Sciatic nerve (tissue), 2 donors: Measurements from ENCODE around the gene AARS1. TPM values are rescaled to one million over a fixed set of nuclear protein-coding genes. Genes with fewer than 3 reads are reported as not detected.
"Not testable (repeated sequence)": the region's sequence is repeated elsewhere in the genome, so short reads cannot be mapped to it uniquely, and the experiment has no call there.

Source experiments
- ATAC-seq: fragments of 200-7000 bp; cut with Tn5 transposase; one replicate; pipeline ENCODE4 v1.9.1; 2020; ENCODE audit warnings: mild to moderate bottlenecking, moderate library complexity
- DNase-seq: peaks from one replicate; pipeline ENCODE4 v3.0.0-alpha.2; 2020; ENCODE audit warnings: low spot score
- intact Hi-C: fragments of 100-400 bp; cut with DNase I; formaldehyde crosslinking; loops from one replicate; pipeline ENCODE4 v1.14.2; 2022
- total RNA-seq: library from RNA; stranded (reverse); fragmentation: NEBNext Ultra II Directional; extraction: Animal tissue kit (Norgen Biotek cat#: 25700); gene quantifications from one replicate; pipeline ENCODE4 v1.2.1, GENCODE V29; 2021
- donor health status: DM: no; HTN: no; CAD: no.
- donor health status: DM: no; HTN: no; CAD: no.

The AARS1 gene
- total RNA-seq, 1 donor from 2014 or later, result 73.3 TPM

DNA sequence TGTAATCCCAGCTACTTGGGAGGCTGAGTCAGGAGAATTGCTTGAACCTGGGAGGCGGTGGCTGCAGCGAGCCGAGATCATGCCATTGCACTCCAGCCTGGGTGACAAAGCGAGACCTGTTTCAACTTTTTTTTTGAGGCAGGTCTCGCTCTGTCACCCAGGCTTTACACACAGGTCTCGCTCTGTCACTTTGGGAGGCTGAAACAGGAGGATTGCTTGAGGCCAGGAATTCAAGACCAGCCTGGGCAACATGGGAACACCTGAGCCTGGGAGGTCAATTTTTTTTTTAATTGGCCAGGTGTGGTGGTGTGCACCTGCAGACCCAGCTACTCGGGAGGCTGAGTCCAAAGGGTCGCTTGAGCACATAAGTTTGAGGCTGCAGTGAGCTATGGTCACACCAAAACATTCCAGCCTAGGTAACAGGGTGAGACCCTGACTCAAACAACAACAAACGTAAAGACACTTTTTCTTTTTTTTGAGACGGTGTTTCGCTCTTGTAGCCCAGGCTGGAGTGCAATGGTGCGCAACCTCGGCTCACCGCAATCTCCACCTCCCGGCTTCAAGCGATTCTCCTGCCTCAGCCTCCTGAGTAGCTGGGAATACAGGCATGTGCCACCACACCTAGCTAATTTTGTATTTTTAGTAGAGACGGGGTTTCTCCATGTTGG lies 1.9 kb downstream of the AARS1 start:
- DNase-seq, intact Hi-C loops, ATAC-seq: not testable (repeated sequence)

DNA sequence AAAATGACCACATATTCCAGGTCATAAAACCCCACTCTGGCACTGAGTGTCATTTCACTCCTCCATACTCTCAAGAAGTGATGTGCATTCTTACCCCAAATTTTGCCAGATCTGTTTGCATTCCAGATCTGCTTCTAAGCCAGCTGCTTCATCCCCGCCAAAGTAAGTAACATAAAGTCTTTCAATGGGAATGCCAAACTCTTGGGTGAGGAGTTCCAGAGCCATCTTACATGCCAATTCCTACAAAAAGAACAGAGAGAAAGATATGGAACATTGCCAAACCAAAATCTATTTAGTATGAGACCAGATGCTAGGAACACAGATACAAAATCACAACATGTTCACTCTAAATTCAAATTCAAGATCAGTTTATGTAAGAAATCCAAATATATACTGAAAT lies 12.9 kb downstream of the AARS1 start:
- DNase-seq, result no peak
- ATAC-seq, result no peak
- intact Hi-C loops, result no loop called here

DNA sequence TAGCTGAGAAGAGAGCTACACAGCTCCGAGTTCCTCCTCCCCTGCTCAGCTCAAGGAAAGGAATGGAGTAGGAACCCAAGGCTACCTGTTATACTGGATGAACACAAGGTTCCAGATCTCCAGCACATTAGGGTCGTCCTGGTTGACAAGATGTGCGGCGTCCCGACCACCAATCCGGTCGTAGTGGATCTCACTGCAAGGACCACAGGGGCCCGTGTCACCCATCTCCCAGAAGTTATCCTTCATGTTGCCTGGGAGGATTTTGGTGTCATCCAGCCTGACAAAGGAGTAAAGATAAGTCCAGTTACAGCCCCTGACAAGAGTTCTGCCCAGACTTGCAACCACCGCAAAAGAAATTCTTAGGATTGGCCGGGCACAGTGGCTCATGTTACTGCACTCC lies 17.6 kb downstream of the AARS1 start:
- DNase-seq (no peak), ATAC-seq (no peak)
- intact Hi-C loops, result no loop called here

DNA sequence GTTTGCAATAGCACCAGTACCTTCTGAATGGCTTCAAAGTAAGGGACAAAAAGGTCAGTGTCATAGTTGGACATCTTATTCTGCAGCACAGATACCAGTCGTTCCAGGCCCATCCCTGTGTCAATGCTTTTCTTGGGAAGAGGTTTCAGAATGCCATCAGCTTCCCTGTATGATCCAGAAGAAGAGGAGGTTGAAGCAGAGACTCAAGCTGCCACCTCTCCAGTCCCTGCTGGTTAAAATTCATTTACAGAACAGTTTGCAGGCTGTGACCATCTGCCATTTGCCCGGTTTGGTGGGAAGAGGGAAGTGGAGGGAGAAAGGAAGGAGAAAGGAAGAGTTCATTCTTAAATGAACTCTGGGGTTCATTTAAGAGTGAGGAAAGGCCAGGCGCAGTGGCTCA lies 19.1 kb downstream of the AARS1 start:
- DNase-seq, result no peak
- intact Hi-C loops, result no loop called here
- no peak for ATAC-seq

DNA sequence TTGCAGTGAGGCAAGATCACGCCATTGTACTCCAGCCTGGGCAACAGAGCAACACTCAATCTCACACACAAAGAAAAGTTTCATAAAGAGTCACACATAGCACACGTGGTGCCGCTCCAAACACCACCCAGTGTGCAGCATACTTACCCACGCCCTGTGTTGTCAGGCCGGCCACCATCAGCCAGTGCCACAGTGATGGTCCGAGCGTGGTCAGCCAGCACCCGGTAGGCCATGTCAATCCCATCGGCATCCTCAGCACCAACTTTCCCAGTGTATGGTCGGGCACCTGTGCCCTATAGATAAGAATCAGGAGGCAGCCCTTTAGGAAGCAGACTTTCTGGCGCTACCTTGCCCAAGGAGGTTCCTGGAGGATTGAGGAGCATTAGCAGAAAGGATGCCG lies 19.8 kb downstream of the AARS1 start:
- no peak for ATAC-seq
- intact Hi-C loops, result no loop called here

DNA sequence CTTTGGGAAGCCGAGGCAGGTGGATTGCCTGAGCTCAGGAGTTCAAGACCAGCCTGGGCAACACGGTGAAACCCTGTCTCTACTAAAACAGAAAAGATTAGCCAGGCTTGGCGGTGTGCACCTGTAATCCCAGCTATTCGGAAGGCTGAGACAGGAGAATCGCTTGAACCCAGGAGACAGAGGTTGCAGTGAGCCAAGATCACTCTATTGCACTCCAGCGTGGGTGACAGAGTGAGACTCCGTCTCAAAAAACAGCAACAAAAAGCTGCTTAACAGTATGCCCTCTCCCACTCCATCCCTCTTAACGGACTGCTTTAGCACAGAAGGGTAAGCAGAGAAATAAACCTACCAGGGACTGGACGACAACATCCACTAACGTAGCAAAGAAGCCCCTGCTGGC lies 21.4 kb downstream of the AARS1 start:
- ATAC-seq, intact Hi-C loops, DNase-seq: not testable (repeated sequence)

More for the DNA sequence above, 19.8 kb downstream of the AARS1 start:
- DNase-seq, result no peak

DNA sequence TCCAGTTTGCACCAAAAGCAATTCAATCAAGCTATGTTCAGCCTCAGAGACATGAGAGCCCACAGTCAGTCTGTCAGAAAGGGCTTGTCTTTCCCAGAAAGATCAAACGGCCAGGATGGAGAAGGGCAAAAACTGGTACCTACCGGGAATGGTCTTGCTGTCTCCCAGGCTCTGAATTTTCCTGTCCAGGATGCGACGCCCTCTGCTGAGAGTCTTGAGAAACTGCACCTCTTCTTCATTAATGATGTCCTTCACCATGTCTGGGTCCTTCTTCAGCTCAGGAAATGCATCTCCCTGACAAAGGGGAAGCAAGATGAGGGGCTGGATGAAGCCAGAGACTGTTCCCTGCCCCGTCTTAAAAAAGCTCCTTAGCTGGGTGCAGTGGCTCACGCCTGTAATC lies 21.8 kb downstream of the AARS1 start:
- intact Hi-C loops, result no loop called here
- DNase-seq (peak; percentile 55), ATAC-seq (no peak)

DNA sequence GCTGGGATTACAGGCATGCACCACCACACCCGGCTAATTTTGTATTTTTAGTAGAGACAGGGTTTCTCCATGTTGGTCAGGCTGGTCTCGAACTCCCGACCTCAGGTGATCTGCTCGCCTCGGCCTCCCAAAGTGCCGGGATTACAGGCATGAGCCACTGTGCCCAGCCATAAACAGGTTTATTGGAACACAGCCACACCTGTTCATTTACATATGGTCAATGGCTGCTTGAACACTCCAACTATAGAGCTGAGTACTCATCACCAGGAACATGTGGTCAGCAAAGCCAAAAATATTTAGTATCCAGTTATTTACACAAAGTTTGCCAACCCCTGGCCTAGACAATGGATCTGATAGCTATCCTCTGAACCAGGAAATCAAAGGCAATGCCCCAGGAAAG lies 29.4 kb downstream of the AARS1 start:
- intact Hi-C loops, ATAC-seq, DNase-seq: not testable (repeated sequence)

DNA sequence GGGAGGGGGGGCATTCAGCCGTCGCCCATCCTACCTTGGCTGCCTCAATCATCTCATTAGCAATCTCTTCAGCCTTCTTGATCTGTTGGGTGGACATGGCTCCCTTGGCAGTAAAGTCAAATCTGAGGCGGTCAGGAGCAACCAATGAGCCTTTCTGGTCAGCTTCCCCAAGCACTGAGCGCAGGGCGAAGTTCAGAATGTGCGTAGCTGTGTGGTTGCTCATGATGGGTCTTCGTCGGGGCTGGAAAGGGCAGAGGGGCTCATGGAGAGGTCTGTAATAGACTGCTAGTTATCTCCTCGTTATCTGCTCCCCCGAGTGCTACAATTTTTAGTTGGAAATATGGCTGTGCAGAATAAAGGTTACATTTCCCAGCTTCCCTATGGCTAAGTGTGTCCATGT lies 30.4 kb downstream of the AARS1 start:
- intact Hi-C loops, result no loop called here
- DNase-seq, result no peak

DNA sequence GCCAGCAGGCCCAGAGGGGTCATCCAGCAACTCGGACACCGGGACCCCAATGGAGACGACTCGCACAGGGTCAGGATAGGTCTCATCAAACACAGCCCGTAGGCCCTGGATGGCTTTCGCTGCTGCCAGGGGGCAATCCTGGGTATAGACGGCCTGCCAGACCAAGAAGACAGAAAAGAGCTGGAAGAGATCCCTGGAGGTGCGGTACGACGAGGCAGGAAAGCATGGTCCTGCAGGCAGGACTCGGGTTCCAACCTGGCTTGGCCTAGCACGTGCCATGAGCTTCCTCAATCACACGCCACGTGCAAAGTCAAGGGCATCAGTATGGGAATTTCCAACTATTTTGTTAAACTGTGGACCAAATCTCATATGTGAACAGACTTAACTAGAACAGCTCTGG lies 31.2 kb downstream of the AARS1 start:
- intact Hi-C loops, result no loop called here
- no peak for DNase-seq
- ATAC-seq, result no peak

More for the DNA sequence above, 30.4 kb downstream of the AARS1 start:
- ATAC-seq, result no peak

DNA sequence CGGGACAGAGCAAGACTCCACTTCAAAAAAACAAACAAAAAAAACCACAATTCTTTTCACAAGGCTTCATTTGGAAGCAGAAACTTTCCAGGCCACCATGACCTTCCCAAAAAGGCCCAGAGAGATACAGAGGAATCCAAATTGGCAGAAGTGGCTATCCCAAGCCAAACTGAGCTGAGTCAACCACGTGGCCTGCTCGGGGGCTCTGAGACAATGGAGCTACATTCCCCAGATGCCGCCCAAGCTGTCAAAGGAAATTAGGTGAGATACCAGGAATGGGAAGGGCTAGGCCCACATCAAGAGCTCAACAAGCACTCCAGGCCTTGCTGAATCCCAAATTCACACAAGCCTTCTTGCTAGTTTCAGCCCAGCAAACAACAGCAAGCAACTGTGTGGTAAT lies 31.9 kb downstream of the AARS1 start:
- intact Hi-C loops, result no loop called here

DNA sequence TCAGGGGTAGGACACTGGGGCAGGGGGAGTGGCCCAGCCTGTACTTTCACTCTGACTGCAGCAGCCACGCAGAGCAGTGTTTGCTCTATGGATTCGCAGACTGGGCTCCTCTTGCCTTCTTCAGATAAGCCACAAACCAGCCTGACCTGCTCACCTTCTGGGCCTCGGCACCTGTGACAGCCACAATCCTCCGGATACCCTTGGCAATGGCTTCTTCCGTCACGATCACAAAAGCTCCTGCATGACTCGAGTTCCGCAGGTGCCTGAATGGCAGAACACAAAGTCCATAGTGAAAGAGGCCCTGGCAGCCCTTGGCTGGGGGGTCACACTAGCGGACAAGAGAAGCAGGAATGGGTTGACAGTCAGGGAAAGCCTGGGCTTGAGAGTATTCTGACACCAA lies 33.7 kb downstream of the AARS1 start:
- DNase-seq, result no peak
- intact Hi-C loops, result no loop called here
- no peak for ATAC-seq

More for the DNA sequence above, 31.9 kb downstream of the AARS1 start:
- no peak for DNase-seq
- ATAC-seq, result no peak

DNA sequence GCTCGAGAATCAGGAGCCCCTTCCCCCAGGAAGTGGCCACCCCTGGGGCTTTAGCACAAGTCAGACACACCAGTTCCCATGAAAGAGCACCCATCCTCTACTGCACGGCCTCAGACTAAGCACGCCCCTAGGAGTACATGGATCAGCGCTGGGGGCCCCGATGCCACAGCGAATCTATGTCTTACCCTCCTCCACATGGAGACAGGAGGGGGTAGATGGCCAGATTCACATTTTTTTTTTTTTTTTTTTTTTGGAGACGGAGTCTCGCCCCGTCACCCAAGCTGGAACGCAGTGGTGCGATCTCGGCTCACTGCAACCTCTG lies 34.4 kb downstream of the AARS1 start:
- DNase-seq (no peak), ATAC-seq (no peak)
- intact Hi-C loops, result no loop called here

DNA sequence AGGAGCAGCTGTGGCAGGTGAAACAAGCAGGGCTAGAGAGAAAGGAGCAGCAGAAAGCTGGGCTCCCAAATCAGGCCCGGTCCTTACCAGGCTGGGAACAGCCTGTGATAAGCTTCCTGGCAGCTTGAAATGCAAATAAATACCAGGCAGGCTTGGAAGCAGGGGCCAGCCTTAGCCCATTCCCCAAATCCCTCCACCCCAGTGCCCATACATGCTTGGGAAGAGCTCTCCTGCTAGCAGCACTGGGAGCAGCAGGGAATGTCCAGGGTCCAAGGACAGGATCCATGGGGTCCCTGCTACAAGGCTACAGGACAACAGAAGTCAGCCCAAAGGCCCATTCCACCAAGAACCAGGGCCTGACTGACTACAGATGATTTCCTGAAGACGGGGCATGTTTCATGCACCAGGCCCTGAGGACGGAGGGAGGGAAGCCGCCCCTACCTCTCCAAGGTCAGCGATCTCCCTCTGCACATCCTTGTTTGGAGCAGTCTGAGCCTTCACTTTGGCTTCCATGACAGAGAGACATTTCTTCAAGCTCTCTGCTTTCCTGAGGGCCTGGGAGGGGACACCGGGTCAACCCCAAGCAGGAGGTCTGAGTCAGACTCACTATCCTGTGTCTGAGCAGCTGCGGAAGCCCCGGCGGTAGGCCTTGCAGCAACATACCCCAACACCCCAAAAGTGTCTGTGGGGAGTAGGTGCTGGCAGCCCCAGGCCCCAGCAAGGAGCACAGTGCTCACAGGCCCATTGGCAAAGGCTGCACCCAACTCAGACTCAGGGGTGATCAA lies 34.9 kb downstream of the AARS1 start:
- DNase-seq, result no peak
- ATAC-seq, result no peak
- intact Hi-C loops, result no loop called here

DNA sequence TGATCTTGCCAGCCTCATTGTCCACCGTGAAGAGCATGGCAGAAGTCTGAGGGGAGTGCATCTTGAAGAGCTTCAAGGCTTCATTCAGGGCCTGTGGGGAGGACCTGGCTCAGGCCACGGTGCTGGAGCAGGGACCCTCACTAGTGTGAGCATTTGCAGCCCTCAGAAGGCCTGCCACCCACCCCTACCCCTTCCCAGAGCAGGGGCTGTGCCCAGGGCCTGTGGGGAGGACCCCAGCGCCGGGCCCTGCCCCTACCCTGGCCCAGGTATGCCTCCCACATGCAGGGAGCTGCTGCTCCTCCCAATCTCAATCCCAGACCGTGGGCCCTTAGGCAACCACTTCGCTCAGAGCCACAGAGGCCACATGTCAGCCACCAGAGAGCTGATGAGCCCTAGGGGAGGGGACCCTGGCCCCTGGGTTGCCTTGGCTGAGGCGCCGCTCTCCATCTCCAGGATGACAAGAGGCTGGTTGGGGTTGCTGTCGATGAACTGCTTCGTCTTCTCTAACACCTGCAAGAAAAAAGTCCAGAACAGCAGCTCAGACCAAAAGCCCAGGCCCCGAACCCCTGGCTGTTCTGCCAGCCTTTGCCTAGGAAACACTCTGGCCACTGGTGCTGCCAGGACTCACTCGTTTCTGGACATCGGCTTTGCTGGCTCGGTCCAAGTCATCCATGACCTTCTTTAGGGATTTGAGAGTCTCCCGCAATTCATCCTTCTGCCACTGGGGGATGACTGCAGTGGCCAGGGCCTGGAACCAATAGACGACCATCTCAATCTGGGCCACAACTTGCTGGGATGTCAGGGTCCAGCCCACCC lies 35.8 kb downstream of the AARS1 start:
- intact Hi-C loops, result no loop called here
- DNase-seq (no peak), ATAC-seq (no peak)

DNA sequence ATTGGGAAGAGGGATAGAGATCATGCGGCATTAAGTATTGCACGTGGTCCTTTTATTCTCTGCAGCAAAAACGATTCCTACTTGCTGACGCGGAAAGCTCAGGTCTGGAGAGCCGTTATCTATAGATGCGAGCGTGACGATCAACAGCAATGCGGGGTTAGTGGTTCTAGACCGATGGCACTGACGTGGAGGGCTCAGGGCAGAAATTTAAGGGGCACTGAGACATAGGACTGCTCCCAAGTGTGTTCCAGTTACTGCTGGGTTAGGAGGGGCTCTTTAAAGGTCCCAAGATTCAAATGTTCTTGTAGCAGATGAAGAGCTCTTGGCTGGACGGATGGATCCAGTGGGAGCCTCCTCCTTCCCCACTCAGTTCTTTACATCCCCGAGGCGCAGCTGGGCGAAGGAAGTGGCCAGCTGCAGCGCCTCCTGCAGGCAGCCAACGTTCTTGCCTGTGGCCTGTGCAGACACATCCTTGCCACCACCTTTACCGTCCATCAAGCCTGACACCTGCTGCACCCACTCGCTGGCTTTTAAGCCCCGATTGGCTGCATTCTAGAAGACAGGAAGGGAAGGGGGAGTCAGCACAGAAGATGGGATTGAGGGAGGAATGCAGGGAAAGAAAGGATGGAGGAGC lies 36.8 kb downstream of the AARS1 start:
- peak; percentile 16 for ATAC-seq
- intact Hi-C loops, result no loop called here
- DNase-seq, result no peak

DNA sequence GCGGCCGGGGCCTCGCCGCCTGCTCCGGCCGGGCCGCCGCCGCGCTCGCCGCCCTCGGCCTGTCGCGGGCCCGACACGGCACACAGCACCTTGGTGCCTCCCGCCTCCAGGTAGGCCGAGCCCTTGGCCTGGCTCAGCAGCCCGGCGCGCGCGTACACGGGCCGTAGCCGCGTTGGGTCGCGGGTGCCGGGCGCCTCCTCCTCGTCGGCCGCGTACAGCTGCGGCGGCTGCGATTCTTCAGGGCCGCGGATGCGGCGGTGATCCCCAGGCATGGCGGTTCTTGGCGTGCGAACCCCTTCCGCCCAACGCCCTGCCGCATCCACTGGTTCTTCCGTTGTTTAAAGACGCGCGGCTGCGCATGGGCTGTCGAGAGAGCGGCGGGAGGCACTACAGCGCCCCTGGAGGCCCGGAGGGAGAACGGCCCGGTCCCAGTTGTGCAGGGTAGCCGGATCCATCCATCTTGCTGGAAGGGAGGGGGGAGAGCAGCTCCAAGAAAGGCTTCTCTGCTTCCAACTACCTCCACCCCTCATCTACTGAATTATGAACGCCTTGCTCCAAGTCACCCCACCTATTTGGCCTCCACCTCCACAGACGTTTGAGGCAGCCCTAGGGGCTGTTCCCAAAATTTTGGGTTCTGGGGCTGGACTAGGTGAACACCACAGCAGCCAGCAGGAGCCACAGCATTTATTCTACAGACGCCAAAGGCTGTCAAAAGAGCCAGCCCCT lies 37.5 kb downstream of the AARS1 start, which contains the start of gene EXOSC6:
TSS of gene EXOSC6 (minus strand) at position 312 of the 726 bp plus-strand sequence. CDS start at position 272, 40 bp downstream.
- DNase-seq, result peak; percentile 91
- intact Hi-C loops, result no loop called here
- ATAC-seq, result peak; percentile 98

DNA sequence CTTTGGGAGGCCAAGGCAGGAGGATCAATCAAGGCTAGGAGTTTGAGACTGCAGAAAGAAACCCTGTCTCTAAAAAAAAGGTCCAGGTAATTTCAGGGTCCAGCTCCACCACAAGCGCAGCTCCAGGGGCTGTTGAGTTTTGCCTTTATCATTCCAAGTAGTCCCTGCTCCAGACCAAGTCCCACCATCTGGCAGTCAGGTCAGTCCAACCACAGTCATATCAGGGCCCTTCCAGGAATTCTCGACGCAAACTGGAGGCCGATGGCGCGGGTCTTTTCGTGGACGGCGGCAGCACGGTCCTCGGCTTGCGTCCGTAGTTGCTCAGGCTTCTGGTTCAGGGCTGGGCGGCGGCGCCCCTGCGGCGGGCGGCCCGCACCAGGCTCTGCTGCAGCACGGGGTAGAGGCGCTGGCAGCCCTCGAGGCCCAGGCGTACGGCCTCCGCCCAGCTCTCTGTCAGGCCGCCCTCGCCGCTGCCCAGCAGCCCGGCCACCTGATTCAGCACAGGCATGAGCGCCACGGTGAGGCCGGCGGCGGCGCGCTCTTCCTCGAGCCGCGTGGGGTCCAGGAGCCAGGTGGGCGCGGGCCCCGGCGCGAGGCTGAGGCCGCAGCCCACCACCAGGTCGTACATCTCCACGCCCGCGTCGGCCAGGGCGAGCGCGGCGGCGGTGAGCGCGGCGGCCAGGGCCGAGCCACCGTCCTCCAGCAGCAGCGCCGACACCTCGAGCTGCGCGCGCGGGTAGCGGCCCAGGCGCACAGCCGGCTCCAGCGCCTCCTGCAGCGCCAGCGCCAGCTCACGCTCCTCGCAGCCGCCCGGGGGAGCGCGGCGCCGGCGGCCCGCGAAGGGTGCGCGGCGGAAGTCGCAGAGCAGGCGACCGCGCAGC lies 38.3 kb downstream of the AARS1 start:
- ATAC-seq (peak; percentile 35), DNase-seq (no peak)
- intact Hi-C loops, result no loop called here
